ENCODE data around the gene PTH2R.
A peak's percentile ranks its signal among the peaks of the same experiment; 100 is the strongest.

The PTH2R gene, protein sequence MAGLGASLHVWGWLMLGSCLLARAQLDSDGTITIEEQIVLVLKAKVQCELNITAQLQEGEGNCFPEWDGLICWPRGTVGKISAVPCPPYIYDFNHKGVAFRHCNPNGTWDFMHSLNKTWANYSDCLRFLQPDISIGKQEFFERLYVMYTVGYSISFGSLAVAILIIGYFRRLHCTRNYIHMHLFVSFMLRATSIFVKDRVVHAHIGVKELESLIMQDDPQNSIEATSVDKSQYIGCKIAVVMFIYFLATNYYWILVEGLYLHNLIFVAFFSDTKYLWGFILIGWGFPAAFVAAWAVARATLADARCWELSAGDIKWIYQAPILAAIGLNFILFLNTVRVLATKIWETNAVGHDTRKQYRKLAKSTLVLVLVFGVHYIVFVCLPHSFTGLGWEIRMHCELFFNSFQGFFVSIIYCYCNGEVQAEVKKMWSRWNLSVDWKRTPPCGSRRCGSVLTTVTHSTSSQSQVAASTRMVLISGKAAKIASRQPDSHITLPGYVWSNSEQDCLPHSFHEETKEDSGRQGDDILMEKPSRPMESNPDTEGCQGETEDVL

DNA sequence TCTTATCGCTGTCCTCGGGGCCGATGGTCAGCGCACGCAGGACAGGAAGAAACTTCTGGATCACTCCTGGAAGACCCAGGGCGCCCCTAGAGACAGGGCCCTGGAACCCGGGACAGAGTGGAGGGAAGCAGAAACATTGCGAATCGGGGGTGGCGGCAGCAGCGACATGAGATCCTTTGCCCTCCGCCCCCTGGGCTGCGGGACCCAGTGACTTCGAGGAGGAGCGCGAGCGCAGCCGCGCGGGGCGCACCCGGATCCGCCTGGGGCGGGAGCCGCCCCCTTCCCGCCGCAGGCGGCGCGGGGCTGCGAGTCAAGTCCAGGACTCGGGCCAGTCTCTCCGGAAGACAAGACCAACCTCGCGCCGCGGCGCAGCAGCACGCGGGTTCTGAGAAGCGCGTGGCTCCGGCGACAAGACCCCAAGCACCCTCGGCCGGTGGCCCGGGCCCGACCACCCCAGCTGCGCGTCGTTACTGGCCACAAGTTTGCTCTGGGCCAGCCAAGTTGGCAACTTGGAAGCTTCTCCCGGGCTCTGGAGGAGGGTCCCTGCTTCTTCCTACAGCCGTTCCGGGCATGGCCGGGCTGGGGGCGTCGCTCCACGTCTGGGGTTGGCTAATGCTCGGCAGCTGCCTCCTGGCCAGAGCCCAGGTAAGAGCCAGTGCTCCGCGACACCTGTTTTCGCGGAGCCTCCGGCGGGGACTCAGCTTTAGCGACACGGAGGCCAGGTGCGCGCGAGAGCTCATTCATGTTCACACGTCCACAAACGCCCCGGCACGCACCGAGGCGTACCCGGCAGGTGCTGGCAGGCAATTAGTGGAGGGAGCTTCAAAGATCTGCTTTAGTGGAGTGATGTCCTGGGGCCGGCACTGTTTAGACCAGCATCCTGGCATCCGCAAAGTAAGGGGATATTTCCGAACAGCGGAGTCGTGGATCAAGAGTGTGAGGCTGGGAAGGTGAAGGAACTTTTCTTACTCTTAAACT lies at the start of gene PTH2R:
TSS of gene PTH2R (plus strand) at position 319 of the 978 bp plus-strand sequence. CDS start at position 571, 252 bp downstream.
- Mint-ChIP-seq H3K27me3 (ENCODE audit: low read depth, poor library complexity) (peaks cover 36% of the 10 kb centered on the region), H3K4me1 (peaks cover 8% of the 10 kb centered on the region), H3K9me3 (peaks cover 4% of the 10 kb centered on the region), H3K4me3 (peak within 1 kb of the TSS; percentile 74), H3K27ac (no peak within 1 kb of the TSS), H3K36me3 (ENCODE audit: low read depth) (no peaks in the 10 kb centered on the region)
- DNase-seq = peak; percentile 60
- TF ChIP-seq CTCF (IDR thresholded peaks at IDR 0.05) = no peak

GRCh38 chr2:208356846-208357574 lies 49.6 kb upstream of the PTH2R start:
- H3K27ac Mint-ChIP-seq = no peak overlapping the region
- peaks cover 59% of the 10 kb centered on the region for H3K36me3 Mint-ChIP-seq (ENCODE audit: low read depth)
- H3K27me3 Mint-ChIP-seq (ENCODE audit: low read depth, poor library complexity) = no peaks in the 10 kb centered on the region
- TF ChIP-seq CTCF (IDR thresholded peaks at IDR 0.05) = no peak
- H3K4me1 Mint-ChIP-seq = peaks cover 3% of the 10 kb centered on the region
- H3K9me3 Mint-ChIP-seq = peaks cover 3% of the 10 kb centered on the region
- DNase-seq = no peak
- no peak overlapping the region for H3K4me3 Mint-ChIP-seq

DNA sequence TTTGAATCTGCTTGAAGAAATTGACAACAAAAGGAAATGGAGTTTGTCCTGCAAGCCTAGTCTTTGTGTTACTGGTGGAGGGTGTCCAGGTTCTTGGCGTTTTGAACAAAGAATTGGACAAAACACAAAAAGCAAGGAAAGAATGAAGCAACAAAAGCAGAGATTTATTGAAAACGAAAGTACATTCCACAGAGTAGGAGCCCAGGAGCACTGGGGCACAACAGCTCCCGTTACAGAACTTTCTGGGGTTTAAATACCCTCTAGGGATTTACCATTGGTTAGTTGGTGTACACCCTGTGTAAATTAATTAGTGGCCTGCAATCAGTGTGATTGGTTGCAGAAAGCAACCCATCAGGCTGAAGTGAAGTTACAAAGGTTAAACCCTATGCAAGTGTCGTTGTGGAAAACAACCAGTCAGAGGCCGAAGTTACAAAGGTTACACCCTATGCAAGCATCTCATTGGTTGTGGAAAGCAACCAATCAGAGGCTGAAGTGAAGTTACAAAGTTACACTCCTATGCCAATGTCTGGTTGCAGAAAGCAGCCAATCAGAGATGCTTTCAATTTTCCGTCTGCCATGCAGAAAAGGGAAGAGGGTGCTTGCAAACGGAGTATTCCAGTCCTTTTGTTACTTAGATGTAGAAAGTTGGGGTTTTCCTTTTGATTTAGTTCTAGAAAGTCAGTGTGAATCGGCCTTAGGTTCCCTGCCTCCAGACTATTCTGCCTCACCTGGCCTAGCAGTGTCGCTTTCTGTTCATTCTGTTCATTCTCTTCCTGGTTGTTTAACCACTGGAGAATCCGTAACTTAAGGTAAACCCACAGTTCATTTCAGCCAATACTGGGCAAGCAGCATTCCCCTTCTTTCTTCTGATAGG lies 47.6 kb upstream of the PTH2R start:
- no peak for DNase-seq
- TF ChIP-seq CTCF (IDR thresholded peaks at IDR 0.05) = no peak
- peak overlapping the region; percentile 53 for H3K27ac Mint-ChIP-seq
- H3K9me3 Mint-ChIP-seq = peaks cover 3% of the 10 kb centered on the region
- H3K27me3 Mint-ChIP-seq (ENCODE audit: low read depth, poor library complexity) = no peaks in the 10 kb centered on the region
- peaks cover 3% of the 10 kb centered on the region for H3K4me1 Mint-ChIP-seq
- peaks cover 39% of the 10 kb centered on the region for H3K36me3 Mint-ChIP-seq (ENCODE audit: low read depth)
- H3K4me3 Mint-ChIP-seq = no peak overlapping the region

DNA sequence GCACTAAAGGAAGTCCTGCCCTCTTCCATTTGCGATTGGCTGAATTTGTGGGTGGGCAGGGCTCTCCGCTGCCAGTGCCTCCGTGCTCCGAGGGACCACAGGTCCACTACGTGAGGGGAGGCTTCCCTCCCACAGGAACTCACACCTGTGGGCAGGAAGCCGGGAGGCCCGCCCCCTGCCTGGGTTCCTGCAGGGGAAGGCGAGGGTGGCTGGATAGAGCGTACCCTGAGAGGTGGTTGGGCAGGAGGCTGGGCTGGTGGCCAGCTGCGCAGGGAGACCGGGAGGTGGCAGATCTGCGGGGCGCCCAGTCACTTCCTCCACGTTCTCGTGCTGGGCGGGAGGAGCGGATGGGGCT lies 47.0 kb upstream of the PTH2R start:
- DNase-seq = no peak
- peaks cover 3% of the 10 kb centered on the region for H3K27me3 Mint-ChIP-seq (ENCODE audit: low read depth, poor library complexity)
- no peak for TF ChIP-seq CTCF (IDR thresholded peaks at IDR 0.05)
- peaks cover 3% of the 10 kb centered on the region for H3K4me1 Mint-ChIP-seq
- H3K4me3 Mint-ChIP-seq = no peak overlapping the region
- peaks cover 8% of the 10 kb centered on the region for H3K9me3 Mint-ChIP-seq
- H3K36me3 Mint-ChIP-seq (ENCODE audit: low read depth) = peaks cover 33% of the 10 kb centered on the region
- no peak overlapping the region for H3K27ac Mint-ChIP-seq

Measured in nephron progenitor cell (in vitro differentiated cells).